Duodenal mucosa (tissue), 2 donors: ENCODE results near the gene OSBP2.
"Not testable (repeated sequence)": the region's sequence is repeated elsewhere in the genome, so short reads cannot be mapped to it uniquely, and the experiment has no call there.

ENCODE experiments used
- H3K27ac ChIP-seq: one replicate; pipeline ENCODE4 v1.7.0; 2013; ENCODE audit warnings: low read depth, low read length
- H3K27me3 ChIP-seq, 2 donors: one replicate each; pipeline ENCODE4 v1.7.0; 2013; ENCODE audit warnings: low read length in 2 of 2, control low read depth in 1 of 2; ENCODE audit not compliant: insufficient read depth in 2 of 2, control insufficient read depth in 1 of 2
- H3K36me3 ChIP-seq, 2 donors: one replicate each; pipeline ENCODE4 v1.7.0; 2013; ENCODE audit warnings: low read length in 2 of 2, control low read depth in 1 of 2; ENCODE audit not compliant: insufficient read depth in 2 of 2, control insufficient read depth in 1 of 2
- H3K4me1 ChIP-seq, 2 donors: one replicate each; pipeline ENCODE4 v1.7.0; 2013; ENCODE audit warnings: low read length in 2 of 2, control low read depth in 1 of 2; ENCODE audit not compliant: insufficient read depth in 2 of 2, control insufficient read depth in 1 of 2
- H3K4me3 ChIP-seq, 2 donors: one replicate each; pipeline ENCODE4 v1.7.0; 2013; ENCODE audit warnings: low read length in 2 of 2, low read depth in 1 of 2
- H3K9ac ChIP-seq, 2 donors: one replicate each; pipeline ENCODE4 v1.7.0; 2013; ENCODE audit warnings: low read length in 2 of 2, low read depth in 1 of 2
- H3K9me3 ChIP-seq, 2 donors: one replicate each; pipeline ENCODE4 v1.7.0; 2013; ENCODE audit warnings: low read length in 2 of 2, control low read depth in 1 of 2; ENCODE audit not compliant: control insufficient read depth in 1 of 2

Gene OSBP2

DNA sequence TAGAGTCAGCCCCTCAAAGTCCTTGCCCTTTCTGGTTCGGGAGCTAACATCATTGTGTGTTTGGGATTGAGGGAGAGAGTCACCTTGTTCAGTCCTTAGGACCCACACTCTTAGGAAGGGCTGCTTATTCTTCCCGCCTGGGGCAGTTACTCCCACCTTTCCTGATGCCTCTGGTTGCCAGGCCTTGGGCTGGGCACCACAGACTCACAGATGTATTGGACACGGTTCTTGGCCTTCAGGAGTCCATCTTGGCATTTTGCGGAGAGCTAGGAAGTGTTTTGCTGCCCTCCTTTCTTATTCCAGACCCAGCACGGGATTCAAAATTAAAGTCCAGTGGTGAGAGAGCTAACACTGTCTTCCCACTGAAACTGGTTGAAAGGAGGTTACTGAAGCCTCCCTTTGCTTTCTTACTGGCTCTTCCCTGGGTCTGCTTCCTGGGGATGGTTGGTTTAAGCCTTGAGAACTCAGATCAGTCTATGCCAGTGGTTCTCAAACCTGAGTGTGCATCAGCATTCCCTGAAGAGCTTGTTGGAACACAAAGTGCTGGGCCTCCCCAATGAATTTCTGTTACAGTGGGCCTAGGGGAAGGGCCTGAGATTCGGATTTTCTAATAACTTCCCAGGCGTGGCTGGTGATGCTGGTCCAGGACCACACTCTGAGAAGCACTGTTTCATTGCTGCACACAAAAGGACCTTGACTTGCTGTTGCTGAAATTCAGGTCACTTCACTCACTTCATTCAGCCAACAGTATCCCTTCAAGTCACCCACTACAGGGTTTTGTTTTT lies 1.4 kb downstream of the OSBP2 start:
- Histone ChIP-seq H3K4me3 (no peak overlapping the region), H3K9me3 (no peaks in the 10 kb centered on the region), H3K9ac (no peak overlapping the region)

DNA sequence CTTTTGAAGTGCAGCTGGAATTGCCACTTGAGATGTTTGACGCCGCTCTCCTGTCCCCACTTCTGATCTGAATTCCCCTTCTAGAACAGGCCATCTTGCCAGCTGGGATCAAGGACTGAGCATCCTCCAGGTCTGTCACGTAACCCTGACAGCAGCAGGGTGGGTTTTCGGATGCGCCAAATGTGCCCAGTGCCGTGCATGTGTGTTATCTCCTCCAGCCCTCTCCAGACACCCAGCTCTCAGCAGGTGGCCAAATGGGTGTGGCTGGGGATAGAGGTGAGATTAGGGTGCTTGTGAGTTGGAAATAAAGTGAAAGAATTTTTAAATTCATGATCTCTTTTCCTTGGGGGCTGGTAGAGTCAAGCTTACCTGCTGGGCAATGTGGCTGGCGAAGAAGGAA lies 3.3 kb downstream of the OSBP2 start:
- no peak overlapping the region for H3K4me3 ChIP-seq

More for the DNA sequence above, 1.4 kb downstream of the OSBP2 start:
- Histone ChIP-seq H3K27ac (no peak overlapping the region), H3K36me3 (no peaks in the 10 kb centered on the region), H3K27me3 (peaks cover 0 to 6% of the 10 kb centered on the region in 2 donors), H3K4me1 (peaks cover 0 to 6% of the 10 kb centered on the region in 2 donors)

DNA sequence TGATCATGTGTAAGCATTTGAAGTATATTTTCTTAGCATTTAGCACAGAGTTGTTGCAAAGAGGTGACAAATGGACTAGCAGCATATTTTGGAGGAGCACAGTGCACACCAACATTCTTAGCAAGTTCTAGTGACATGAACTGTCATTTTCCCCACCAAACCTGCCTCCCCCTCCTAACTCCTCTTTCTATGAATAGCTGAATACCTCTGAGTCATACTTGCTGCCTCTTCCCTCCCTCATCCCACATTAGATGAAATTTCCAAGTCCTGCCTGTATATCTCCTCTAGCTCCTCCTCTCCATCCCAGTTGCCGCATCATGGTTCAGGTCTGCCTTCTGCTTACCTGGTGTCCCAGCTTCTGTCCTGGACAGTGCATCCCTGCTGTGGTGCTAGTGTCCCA lies 7.2 kb downstream of the OSBP2 start:
- Histone ChIP-seq H3K27ac (no peak overlapping the region), H3K4me1 (no peaks in the 10 kb centered on the region), H3K36me3 (no peaks in the 10 kb centered on the region), H3K9ac (no peak overlapping the region), H3K27me3 (no peaks in the 10 kb centered on the region), H3K4me3 (no peak overlapping the region), H3K9me3 (no peaks in the 10 kb centered on the region)

More for the DNA sequence above, 3.3 kb downstream of the OSBP2 start:
- Histone ChIP-seq H3K27ac (no peak overlapping the region), H3K36me3 (no peaks in the 10 kb centered on the region), H3K9me3 (no peaks in the 10 kb centered on the region), H3K27me3 (peaks cover 0 to 6% of the 10 kb centered on the region in 2 donors), H3K9ac (no peak overlapping the region), H3K4me1 (peaks cover 0 to 6% of the 10 kb centered on the region in 2 donors)

DNA sequence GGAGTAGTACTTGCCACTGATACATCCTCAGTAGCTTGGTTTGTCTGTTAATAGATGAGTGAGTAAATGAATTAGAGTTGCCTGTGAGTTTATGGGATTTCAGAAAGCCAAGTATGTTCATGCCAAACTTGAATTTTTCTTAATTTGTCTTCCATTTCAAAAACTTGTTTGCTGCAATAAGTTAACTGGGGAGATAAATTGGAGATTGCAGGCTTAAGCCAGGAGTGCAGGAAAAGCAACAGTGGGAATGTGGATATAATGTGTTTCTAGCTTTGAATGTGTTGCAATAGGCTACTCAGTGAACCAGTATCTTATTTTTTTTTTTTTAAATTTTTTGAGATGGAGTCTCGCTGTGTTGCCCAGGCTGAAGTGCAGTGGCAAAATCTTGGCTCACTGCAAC lies 8.2 kb downstream of the OSBP2 start:
- H3K27me3 ChIP-seq, result no peaks in the 10 kb centered on the region
- no peak overlapping the region for H3K27ac ChIP-seq
- no peaks in the 10 kb centered on the region for H3K4me1 ChIP-seq
- H3K36me3 ChIP-seq, result no peaks in the 10 kb centered on the region
- H3K9ac ChIP-seq, result no peak overlapping the region
- H3K4me3 ChIP-seq, result no peak overlapping the region
- no peaks in the 10 kb centered on the region for H3K9me3 ChIP-seq

DNA sequence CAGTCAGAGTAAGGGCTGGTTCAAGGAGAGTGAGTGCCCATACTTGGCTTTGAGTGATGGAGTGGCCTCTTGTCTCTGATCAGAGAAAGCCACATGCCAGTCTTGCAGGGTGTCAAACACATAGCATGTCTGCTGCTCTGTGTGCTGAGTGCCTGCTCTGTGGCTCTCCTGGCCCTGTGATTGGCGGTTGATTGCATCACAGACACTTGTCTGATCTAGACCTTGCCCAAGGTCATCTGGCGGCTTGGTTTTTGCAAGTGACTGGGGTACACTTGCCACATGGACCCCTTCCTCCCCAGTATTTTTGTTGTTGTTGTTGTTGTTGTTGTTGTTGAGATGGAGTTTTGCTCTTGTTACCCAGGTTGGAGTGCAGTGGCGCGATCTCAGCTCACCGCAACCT lies 10.3 kb downstream of the OSBP2 start:
- Histone ChIP-seq H3K27ac (no peak overlapping the region), H3K27me3 (no peaks in the 10 kb centered on the region), H3K4me1 (no peaks in the 10 kb centered on the region), H3K4me3 (no peak overlapping the region), H3K9ac (no peak overlapping the region), H3K36me3 (no peaks in the 10 kb centered on the region), H3K9me3 (no peaks in the 10 kb centered on the region)

DNA sequence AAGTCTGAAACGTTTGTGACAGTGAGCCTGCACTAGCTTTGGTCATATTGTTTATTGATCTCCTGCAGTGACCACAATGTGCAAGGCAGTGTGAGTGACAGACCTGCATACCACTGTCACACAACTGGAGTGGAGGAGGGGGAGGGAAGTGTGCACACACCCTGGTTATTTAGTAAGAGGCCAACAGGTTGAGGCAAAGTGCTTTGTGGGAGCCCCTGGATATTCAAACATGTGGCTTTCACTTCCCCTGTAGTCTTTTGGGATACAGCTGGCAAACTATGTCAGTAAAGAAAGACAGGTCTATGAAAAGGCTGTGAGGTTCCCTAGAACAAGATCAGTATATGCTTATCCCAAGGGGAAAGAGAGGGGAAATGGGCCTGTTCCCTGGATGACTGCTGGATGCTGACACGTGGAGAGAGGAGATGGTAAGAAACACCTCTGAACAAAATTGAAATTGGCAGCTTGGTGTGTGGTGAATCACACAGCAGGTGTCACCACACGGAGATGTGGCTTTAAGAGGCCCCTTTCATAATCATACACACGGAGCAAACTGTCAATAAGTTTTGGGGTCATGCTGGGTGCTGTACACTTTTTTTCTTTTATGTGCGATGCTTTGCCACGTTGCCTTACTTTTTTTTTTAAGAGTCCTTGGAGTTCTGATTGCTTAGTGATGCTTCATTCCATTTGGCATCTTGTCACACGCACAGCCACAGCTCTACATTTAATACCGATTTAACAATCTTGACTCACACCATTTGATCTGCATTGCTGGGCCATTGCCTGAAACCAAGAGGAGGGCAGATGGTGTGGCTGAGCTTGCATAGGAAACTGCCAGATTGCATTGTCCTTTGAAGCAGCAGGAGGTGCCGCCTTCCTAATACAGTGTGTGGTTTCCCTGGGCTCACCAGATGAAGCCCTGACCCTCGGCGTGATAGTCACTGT lies 11.3 kb downstream of the OSBP2 start:
- H3K9ac ChIP-seq, result no peak overlapping the region
- no peaks in the 10 kb centered on the region for H3K9me3 ChIP-seq

DNA sequence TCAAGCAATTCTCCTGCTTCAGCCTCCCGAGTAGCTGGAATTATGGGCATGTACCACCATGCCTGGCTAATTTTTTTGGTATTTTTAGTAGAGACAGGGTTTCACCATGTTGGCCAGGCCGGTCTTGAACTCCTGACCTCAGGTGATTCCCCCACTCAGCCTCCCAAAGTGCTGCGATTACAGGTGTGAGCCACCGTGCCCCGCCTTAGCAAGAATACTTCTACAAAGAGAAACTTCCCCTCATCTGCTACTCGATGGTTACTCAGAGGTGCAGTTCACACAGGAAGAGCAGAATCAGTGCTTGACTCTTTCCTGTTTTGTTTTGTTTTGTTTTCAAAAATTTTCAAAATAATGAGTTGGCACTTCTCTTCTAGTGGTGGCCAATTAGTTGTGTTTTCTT lies 15.3 kb downstream of the OSBP2 start:
- not testable (repeated sequence) for H3K4me1 ChIP-seq, H3K36me3 ChIP-seq, H3K4me3 ChIP-seq, H3K27ac ChIP-seq, H3K27me3 ChIP-seq, H3K9ac ChIP-seq, H3K9me3 ChIP-seq

More for the DNA sequence above, 11.3 kb downstream of the OSBP2 start:
- Histone ChIP-seq H3K4me3 (no peak overlapping the region), H3K27ac (no peak overlapping the region), H3K27me3 (no peaks in the 10 kb centered on the region), H3K36me3 (no peaks in the 10 kb centered on the region), H3K4me1 (no peaks in the 10 kb centered on the region)

DNA sequence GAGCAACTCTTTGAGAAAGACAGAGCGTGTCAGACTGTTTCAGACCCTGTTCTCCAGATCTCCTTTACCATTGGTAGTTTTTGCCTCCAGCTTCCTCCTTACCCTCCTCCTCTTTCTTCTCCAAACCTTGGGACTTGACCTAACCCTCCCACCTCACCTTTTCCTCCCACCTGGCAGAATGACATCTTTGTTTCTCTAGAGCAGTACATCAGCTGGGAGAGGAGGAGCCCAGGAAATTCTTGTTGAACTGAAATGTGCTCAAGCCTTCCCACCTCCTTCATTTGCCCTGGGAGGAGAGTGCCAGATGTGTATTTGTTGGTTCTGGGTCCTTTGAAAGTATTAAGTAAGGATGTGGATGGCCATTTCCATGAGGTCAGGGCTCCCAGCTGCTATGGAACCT lies 17.4 kb downstream of the OSBP2 start:
- no peaks in the 10 kb centered on the region for H3K36me3 ChIP-seq
- no peak overlapping the region for H3K27ac ChIP-seq
- no peak overlapping the region for H3K4me3 ChIP-seq
- no peaks in the 10 kb centered on the region for H3K9me3 ChIP-seq
- H3K4me1 ChIP-seq, result no peaks in the 10 kb centered on the region
- H3K9ac ChIP-seq, result no peak overlapping the region
- H3K27me3 ChIP-seq, result no peaks in the 10 kb centered on the region

DNA sequence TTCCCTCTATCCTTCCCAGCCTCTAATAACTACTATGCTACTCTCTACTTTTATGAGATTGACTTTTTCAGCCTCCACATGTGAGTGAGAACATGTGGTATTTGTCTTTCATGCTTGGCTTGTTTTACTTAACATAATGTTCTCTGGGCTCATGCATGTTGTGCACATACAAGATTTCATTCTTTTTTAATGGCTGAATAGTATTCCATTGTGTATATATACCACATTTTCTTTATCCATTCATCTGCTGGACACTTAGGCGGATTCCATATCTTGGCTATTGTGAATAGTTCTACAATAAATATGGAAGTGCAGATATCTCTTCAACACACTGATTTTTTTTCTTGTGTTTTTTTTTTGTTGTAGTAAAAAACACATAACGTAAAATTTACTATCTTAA lies 19.4 kb downstream of the OSBP2 start:
- H3K4me3 ChIP-seq, result no peak overlapping the region
- no peaks in the 10 kb centered on the region for H3K27me3 ChIP-seq
- H3K27ac ChIP-seq, result no peak overlapping the region
- no peaks in the 10 kb centered on the region for H3K36me3 ChIP-seq
- no peak overlapping the region for H3K9ac ChIP-seq
- H3K9me3 ChIP-seq, result no peaks in the 10 kb centered on the region
- H3K4me1 ChIP-seq, result no peaks in the 10 kb centered on the region

DNA sequence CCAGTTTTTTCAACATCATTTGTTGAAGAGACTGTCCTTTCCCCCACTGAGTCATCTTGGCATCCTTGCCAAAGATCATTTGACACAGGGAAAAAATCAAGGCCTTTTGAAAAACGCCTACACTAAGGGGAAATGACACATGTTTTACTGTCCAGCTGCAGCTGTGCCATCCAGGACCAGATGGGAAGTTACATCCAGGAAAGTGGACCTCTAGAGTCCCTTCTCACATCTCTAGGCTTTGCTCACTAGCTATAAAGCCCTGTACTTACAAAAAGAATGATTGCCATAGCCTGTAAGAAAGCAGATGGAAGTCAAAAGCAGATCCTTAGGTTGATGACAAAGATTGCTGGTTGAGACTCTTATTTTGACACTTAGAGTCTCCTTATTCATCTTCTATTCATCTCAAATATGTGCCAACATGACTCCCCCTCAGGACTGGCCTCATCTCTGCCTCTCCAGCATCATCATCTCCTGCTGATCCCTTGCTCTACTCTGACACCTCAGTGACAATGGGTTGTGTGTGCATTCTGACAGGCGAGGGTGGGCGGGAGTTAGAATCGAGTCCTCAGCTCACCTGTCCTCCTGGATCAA lies 22.8 kb downstream of the OSBP2 start:
- Histone ChIP-seq H3K4me1 (no peaks in the 10 kb centered on the region), H3K4me3 (no peak overlapping the region), H3K27me3 (no peaks in the 10 kb centered on the region), H3K9me3 (no peaks in the 10 kb centered on the region), H3K27ac (no peak overlapping the region), H3K9ac (no peak overlapping the region), H3K36me3 (no peaks in the 10 kb centered on the region)
